Prostate gland (tissue), 2 donors: ENCODE data around the gene RPS27L.

Experiments used
- POLR2A ChIP-seq: fragments of 450-650 bp; IDR thresholded peaks from one replicate; pipeline ENCODE4 v1.6.1; 2016; ENCODE audit warnings: antibody characterized with exemption, mild to moderate bottlenecking
- TF ChIP-seq, protein P1 (sequence below), 4 experiments: fragments of 200-600 bp in 2 of 4; fragments of 450-650 bp in 2 of 4; sonication (generic) in 2 of 4; IDR thresholded peaks; 1 replicate in 3 of 4; 2 replicates in 1 of 4; pipeline ENCODE4 v1.5.1; 2016 to 2019; ENCODE audit warnings: antibody characterized with exemption in 4 of 4, mild to moderate bottlenecking in 2 of 4, moderate library complexity in 2 of 4

- no peak for TF ChIP-seq POLR2A
- TF ChIP-seq, protein P1, sequence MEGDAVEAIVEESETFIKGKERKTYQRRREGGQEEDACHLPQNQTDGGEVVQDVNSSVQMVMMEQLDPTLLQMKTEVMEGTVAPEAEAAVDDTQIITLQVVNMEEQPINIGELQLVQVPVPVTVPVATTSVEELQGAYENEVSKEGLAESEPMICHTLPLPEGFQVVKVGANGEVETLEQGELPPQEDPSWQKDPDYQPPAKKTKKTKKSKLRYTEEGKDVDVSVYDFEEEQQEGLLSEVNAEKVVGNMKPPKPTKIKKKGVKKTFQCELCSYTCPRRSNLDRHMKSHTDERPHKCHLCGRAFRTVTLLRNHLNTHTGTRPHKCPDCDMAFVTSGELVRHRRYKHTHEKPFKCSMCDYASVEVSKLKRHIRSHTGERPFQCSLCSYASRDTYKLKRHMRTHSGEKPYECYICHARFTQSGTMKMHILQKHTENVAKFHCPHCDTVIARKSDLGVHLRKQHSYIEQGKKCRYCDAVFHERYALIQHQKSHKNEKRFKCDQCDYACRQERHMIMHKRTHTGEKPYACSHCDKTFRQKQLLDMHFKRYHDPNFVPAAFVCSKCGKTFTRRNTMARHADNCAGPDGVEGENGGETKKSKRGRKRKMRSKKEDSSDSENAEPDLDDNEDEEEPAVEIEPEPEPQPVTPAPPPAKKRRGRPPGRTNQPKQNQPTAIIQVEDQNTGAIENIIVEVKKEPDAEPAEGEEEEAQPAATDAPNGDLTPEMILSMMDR (IDR thresholded peaks at IDR 0.05), result no peak
These were observed 47.4 kb downstream of the RPS27L start for GRCh38 chr15:63109920-63110319.
